ENCODE measurements around the gene FRMPD2.

DNA sequence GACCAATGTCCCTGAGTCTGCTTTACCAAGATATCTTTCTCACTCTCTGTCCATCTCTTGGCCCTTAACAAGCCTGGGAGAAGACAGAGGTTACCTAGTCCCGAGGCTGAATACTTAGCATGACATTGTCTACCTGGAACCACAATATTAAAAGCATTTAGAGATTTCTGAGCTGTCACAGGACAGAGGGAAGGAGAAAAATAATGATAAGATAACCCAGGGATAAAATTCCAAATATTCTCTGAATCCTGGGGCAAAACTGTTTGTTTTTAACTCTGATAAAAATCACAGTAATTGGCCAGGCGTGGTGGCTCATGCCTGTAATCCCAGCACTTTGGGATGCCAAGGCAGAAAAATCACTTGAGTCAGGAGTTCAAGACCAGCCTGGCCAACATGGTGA lies 19.9 kb upstream of the FRMPD2 start:
- TF ChIP-seq, protein P1, sequence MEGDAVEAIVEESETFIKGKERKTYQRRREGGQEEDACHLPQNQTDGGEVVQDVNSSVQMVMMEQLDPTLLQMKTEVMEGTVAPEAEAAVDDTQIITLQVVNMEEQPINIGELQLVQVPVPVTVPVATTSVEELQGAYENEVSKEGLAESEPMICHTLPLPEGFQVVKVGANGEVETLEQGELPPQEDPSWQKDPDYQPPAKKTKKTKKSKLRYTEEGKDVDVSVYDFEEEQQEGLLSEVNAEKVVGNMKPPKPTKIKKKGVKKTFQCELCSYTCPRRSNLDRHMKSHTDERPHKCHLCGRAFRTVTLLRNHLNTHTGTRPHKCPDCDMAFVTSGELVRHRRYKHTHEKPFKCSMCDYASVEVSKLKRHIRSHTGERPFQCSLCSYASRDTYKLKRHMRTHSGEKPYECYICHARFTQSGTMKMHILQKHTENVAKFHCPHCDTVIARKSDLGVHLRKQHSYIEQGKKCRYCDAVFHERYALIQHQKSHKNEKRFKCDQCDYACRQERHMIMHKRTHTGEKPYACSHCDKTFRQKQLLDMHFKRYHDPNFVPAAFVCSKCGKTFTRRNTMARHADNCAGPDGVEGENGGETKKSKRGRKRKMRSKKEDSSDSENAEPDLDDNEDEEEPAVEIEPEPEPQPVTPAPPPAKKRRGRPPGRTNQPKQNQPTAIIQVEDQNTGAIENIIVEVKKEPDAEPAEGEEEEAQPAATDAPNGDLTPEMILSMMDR (IDR thresholded peaks at IDR 0.05; ENCODE audit: extremely low read depth in 1 of 2, insufficient read depth in 1 of 2, low read depth in 1 of 2, low read length in 2 of 2) = no peak
- no peak for TF ChIP-seq EZH2 (IDR thresholded peaks at IDR 0.05; ENCODE audit: borderline replicate concordance, low read depth, low read length, severe bottlenecking)

All from endothelial cell of umbilical vein (primary cell).